ENCODE data around the gene STX16.

GRCh38 chr20:58684291-58684690 is 33.2 kb downstream of the STX16 start:
- TF ChIP-seq TAF1 (IDR thresholded peaks at IDR 0.05; ENCODE audit: borderline replicate concordance, low read depth, low read length) (no peak), POLR2A (IDR thresholded peaks at IDR 0.05; ENCODE audit: low read depth, low read length) (no peak)

Data from GM12892 (cell line).